Activated CD8-positive, alpha-beta T cell treated with anti-CD3 and anti-CD28 coated beads for 36 hours (primary cell): Measurements from ENCODE around the gene S100A7. TPM values are rescaled to one million over a fixed set of nuclear protein-coding genes. Genes with fewer than 3 reads are reported as not detected.
"Not testable (repeated sequence)": the region's sequence is repeated elsewhere in the genome, so short reads cannot be mapped to it uniquely, and the experiment has no call there.

ENCODE experiments used
- ATAC-seq: fragments of 200-7000 bp; cut with Tn5 transposase; one replicate; pipeline ENCODE4 v1.10.0; 2021; ENCODE audit warnings: mild to moderate bottlenecking, moderate library complexity
- CTCF ChIA-PET: fragments of 350-600 bp; sonication (Branson Sonifier 250); formaldehyde crosslinking; loops from one replicate; lab custom pipeline; 2021; ENCODE audit warnings: antibody characterized with exemption; lab: Charles Lee
- POLR2A ChIA-PET: fragments of 350-600 bp; sonication (Branson Sonifier 250); formaldehyde crosslinking; loops from one replicate; lab custom pipeline; 2021; ENCODE audit warnings: antibody characterized with exemption; lab: Charles Lee
- DNase-seq: peaks from one replicate; pipeline ENCODE4 v3.0.0-alpha.2; 2020
- H3K27ac Mint-ChIP-seq: one replicate; pipeline ENCODE4 v1.8.0; 2021; ENCODE audit warnings: mild to moderate bottlenecking, mixed read lengths
- H3K27me3 Mint-ChIP-seq: one replicate; pipeline ENCODE4 v1.8.0; 2021; ENCODE audit warnings: mixed read lengths
- H3K36me3 Mint-ChIP-seq: one replicate; pipeline ENCODE4 v1.8.0; 2021; ENCODE audit warnings: low read depth, mixed read lengths
- H3K4me1 Mint-ChIP-seq: one replicate; pipeline ENCODE4 v1.8.0; 2021; ENCODE audit warnings: low read depth, mixed read lengths
- H3K4me3 Mint-ChIP-seq: one replicate; pipeline ENCODE4 v1.8.0; 2021; ENCODE audit warnings: mild to moderate bottlenecking, moderate library complexity, mixed read lengths
- H3K9me3 Mint-ChIP-seq: one replicate; pipeline ENCODE4 v1.8.0; 2021; ENCODE audit warnings: mixed read lengths
- intact Hi-C: fragments of 100-400 bp; cut with micrococcal nuclease; formaldehyde crosslinking; loops from one replicate; pipeline ENCODE4 v1.10.0; 2022
- total RNA-seq, 2 experiments: library from RNA; stranded (reverse); gene quantifications; one replicate each; pipeline ENCODE4 v1.2.3, GENCODE V29; 2021
- TF ChIP-seq, protein P1 (sequence below): fragments of 200-600 bp; IDR thresholded peaks from one replicate; pipeline ENCODE4 v1.8.0; 2022; ENCODE audit warnings: antibody characterized with exemption, mild to moderate bottlenecking

The S100A7 gene
- total RNA-seq, 2 experiments from 2014 or later: not detected

DNA sequence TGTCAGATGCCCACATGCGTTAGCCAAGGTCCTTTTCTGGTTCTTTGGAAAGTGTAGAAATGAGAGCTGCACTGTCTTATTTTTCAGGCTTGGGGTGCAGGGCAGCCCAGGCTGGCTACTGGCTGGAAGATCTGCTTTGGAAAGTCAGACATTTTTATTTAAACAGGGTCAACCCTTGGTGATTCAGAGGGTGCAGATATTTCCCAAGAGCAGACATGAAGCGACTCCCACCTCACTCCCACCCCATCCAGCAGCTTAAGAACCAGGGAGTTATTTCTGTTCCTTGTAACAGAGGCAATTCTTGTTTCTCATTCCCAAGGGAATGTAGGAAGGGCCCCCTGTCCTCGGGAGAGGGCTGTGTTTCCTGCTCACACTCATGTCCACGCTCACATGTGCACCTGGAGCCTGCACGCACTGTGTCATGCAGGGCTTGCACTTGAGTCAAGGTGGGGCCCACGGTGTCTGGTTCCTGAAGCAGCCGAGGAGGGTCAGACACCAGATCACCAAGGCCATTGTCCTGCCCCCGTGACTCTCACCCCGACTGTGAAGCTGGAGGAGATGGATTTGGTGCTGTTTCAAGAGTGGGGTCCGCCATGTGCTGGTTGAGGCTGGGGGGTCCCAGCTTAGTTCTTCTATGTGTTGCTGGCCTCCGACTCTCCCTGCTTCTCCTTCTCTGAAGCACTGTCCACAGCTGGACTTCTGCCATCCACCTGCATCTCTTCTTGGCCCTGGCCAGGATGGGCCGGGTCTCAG is 43.1 kb downstream of the S100A7 start:
- ChIA-PET POLR2A (no interaction called here), CTCF (no interaction called here)
- intact Hi-C loops: no loop called here
- Mint-ChIP-seq H3K27me3 (peaks cover 20% of the 10 kb centered on the region), H3K9me3 (no peaks in the 10 kb centered on the region), H3K4me3 (no peak overlapping the region), H3K27ac (no peak overlapping the region), H3K36me3 (no peaks in the 10 kb centered on the region), H3K4me1 (no peaks in the 10 kb centered on the region)
- ATAC-seq: no peak
- no peak for DNase-seq
- TF ChIP-seq, protein P1, sequence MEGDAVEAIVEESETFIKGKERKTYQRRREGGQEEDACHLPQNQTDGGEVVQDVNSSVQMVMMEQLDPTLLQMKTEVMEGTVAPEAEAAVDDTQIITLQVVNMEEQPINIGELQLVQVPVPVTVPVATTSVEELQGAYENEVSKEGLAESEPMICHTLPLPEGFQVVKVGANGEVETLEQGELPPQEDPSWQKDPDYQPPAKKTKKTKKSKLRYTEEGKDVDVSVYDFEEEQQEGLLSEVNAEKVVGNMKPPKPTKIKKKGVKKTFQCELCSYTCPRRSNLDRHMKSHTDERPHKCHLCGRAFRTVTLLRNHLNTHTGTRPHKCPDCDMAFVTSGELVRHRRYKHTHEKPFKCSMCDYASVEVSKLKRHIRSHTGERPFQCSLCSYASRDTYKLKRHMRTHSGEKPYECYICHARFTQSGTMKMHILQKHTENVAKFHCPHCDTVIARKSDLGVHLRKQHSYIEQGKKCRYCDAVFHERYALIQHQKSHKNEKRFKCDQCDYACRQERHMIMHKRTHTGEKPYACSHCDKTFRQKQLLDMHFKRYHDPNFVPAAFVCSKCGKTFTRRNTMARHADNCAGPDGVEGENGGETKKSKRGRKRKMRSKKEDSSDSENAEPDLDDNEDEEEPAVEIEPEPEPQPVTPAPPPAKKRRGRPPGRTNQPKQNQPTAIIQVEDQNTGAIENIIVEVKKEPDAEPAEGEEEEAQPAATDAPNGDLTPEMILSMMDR: no peak

DNA sequence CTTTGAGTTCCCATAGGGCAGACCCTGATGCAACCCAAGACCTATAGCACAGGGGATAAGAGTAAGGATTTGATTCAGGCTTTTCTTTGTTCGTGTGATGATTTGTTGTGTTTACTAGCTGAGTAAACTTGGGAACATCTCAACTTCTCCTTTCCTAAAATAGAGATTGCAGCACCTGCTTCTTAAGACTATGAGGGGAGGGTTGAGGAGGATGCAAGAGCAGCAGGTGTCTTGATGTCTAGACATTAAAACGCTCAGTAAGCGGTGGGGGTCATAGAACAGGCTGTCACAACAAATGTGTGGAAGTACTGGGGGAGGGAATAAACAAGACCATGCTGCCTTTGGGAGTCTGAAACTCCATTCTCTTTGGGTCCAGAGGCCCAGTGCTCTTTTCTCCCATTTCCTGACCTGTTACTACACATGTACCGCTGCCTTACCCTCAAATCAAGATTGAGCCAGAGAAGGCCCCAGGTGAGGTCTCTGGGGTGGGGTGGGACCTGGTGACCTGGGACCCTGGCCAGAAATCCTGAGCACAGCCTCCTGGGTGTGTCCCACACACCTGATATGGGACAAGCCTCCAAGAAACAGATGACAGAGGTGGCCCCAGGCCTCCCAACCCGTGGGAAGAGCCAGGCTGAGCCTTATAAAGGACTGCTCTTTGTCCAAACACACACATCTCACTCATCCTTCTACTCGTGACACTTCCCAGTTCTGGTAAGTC is 44.4 kb downstream of the S100A7 start, which contains the start of gene S100A7A:
S100A7A (plus strand) TSS at position 671 of the 721 bp plus-strand sequence. CDS start 1,563 bp downstream, outside the sequence.
- no peak for DNase-seq
- TF ChIP-seq, protein P1: no peak
- POLR2A ChIA-PET: interaction anchor here (0.6 kb wide), 1 partner anchor 93 kb away, joined by 3 read pairs; no protein-coding TSS in a partner anchor
- Mint-ChIP-seq H3K4me3 (no peak within 1 kb of the TSS), H3K27me3 (peaks cover 16% of the 10 kb centered on the region), H3K9me3 (peaks cover 4% of the 10 kb centered on the region), H3K36me3 (no peaks in the 10 kb centered on the region), H3K4me1 (no peaks in the 10 kb centered on the region), H3K27ac (no peak within 1 kb of the TSS)
- intact Hi-C loops: no loop called here
- ATAC-seq: no peak
- CTCF ChIA-PET: no interaction called here

DNA sequence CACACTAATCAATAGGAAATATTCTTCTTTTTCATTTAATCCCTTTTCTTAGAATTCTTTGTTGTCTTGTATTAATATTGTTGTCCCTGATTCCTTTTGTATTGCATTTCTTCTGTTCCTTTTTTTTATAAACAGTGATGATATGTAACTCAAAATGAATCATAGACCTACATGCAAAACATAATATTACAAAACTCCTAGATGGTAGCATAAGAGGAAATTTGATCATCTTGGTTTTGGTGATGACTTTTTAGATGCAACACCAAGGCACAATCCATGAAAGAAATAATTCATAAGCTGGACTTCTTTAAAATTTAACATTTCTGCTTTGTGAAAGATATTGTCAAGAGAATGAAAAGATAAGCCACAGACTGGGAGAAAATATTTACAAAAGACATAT is 46.5 kb downstream of the S100A7 start:
- DNase-seq, CTCF ChIA-PET, H3K4me3 Mint-ChIP-seq, H3K4me1 Mint-ChIP-seq, ATAC-seq, POLR2A ChIA-PET, H3K36me3 Mint-ChIP-seq, H3K9me3 Mint-ChIP-seq, intact Hi-C loops, H3K27ac Mint-ChIP-seq: not testable (repeated sequence)
- H3K27me3 Mint-ChIP-seq: peaks cover 12% of the 10 kb centered on the region

Other genes with a start within 250 kb of the S100A7 start
- gene PRR9, start 243.1 kb downstream of the S100A7 start, total RNA-seq: not detected
- not detected for gene LORICRIN, start 201.0 kb downstream of the S100A7 start, total RNA-seq
- not detected for gene PGLYRP3, start 147.7 kb downstream of the S100A7 start, total RNA-seq
- not detected for gene PGLYRP4, start 111.8 kb downstream of the S100A7 start, total RNA-seq
- not detected for gene S100A9, start 102.8 kb downstream of the S100A7 start, total RNA-seq
- gene S100A12, start 85.0 kb downstream of the S100A7 start, total RNA-seq: not detected
- not detected for gene S100A8, start 69.6 kb downstream of the S100A7 start, total RNA-seq
- not detected for gene S100A7A, start 44.1 kb downstream of the S100A7 start, total RNA-seq
- 100 to 1,000 TPM; 200 to 211 TPM for gene S100A6, start 75.3 kb upstream of the S100A7 start, total RNA-seq
- 1 to 10 TPM; 1.1 to 1.2 TPM for gene S100A5, start 80.3 kb upstream of the S100A7 start, total RNA-seq
- 100 to 1,000 TPM; 109 to 118 TPM for gene S100A4, start 85.2 kb upstream of the S100A7 start, total RNA-seq
- not detected for gene S100A3, start 88.6 kb upstream of the S100A7 start, total RNA-seq
- gene S100A2, start 105.2 kb upstream of the S100A7 start, total RNA-seq: under 1 TPM in 1 of 2 experiments, not detected in 1; 0.50 TPM
- gene S100A16, start 152.5 kb upstream of the S100A7 start, total RNA-seq: not detected
- gene S100A14, start 155.7 kb upstream of the S100A7 start, total RNA-seq: not detected
- 1 to 10 TPM; 8.1 to 9.4 TPM for gene S100A13, start 166.9 kb upstream of the S100A7 start, total RNA-seq
- gene S100A1, start 167.8 kb upstream of the S100A7 start, total RNA-seq: not detected
- 10 to 100 TPM; 76.8 to 83.2 TPM for gene CHTOP, start 173.4 kb upstream of the S100A7 start, total RNA-seq
- gene SNAPIN, start 198.1 kb upstream of the S100A7 start, total RNA-seq: 10 to 100 TPM; 25.7 to 27.3 TPM
- gene ILF2, start 210.3 kb upstream of the S100A7 start, total RNA-seq: 100 to 1,000 TPM; 328 to 333 TPM
- not detected for gene NPR1, start 218.0 kb upstream of the S100A7 start, total RNA-seq